Right renal pelvis (tissue), 4 donors: ENCODE data around the gene HEPHL1. TPM values are rescaled to one million over a fixed set of nuclear protein-coding genes. Genes with fewer than 3 reads are reported as not detected.
"Not testable (repeated sequence)": the region's sequence is repeated elsewhere in the genome, so short reads cannot be mapped to it uniquely, and the experiment has no call there.

Source experiments
- DNase-seq, 4 donors: peaks; one replicate each; pipeline ENCODE4 v3.0.0-alpha.2; 2013; ENCODE audit warnings: low read depth in 4 of 4, low spot score in 3 of 4, missing footprints in 1 of 4
- polyA plus RNA-seq, 4 donors: library from polyadenylated mRNA; unstranded; fragments of 120-200 nt; gene quantifications; one replicate each; pipeline ENCODE4 v1.2.1, GENCODE V29; 2013; ENCODE audit not compliant: insufficient read length in 4 of 4

Gene HEPHL1
- polyA plus RNA-seq, 4 donors: 0.16 to 0.47 (median 0.20) TPM; not detected in 1

DNA sequence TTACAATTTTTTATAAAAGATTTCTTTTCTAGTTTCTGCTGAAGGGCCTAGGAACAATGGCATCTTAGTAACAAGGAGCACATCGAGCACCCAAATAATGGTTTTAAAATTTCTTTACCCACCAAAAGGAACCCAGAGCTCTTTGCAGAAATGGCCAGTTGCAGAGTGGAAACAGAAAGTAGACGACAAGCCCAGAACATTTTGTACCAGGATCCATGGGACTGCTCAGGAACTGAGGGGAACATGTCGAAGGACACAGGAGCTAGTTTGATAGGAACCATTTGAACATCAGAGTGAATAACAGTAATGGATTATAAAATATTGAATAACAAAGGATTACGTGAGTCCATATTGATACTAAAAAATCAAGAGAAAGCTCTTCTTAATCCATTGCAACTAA lies 124.8 kb downstream of the HEPHL1 start:
- DNase-seq: no peak

- no peak for DNase-seq
Measured at GRCh38 chr11:94147433-94147845, 126.3 kb downstream of the HEPHL1 start.

GRCh38 chr11:94148189-94148588 lies 127.0 kb downstream of the HEPHL1 start:
- DNase-seq: no peak

- DNase-seq: no peak
Measured at GRCh38 chr11:94149431-94150017, 128.4 kb downstream of the HEPHL1 start.

DNA sequence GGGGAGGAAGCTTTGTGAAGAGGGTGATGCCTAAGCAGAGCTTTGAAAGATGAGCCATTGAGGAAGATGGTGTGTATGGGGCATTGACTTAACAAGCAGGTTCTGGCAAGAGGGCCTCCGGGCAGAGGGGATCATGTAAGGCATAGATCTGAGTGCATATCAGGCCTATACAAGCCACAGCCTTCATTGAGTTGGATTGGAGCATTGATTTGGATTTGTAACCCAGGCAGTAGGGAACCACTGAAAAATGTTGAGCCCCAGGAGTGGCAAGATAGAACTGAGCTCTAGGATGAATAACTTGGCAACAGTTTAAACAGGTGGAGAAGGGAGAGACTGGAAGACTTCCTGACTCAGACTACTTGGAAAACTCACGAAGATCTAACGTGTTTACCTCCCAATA lies 128.9 kb downstream of the HEPHL1 start:
- no peak for DNase-seq

DNA sequence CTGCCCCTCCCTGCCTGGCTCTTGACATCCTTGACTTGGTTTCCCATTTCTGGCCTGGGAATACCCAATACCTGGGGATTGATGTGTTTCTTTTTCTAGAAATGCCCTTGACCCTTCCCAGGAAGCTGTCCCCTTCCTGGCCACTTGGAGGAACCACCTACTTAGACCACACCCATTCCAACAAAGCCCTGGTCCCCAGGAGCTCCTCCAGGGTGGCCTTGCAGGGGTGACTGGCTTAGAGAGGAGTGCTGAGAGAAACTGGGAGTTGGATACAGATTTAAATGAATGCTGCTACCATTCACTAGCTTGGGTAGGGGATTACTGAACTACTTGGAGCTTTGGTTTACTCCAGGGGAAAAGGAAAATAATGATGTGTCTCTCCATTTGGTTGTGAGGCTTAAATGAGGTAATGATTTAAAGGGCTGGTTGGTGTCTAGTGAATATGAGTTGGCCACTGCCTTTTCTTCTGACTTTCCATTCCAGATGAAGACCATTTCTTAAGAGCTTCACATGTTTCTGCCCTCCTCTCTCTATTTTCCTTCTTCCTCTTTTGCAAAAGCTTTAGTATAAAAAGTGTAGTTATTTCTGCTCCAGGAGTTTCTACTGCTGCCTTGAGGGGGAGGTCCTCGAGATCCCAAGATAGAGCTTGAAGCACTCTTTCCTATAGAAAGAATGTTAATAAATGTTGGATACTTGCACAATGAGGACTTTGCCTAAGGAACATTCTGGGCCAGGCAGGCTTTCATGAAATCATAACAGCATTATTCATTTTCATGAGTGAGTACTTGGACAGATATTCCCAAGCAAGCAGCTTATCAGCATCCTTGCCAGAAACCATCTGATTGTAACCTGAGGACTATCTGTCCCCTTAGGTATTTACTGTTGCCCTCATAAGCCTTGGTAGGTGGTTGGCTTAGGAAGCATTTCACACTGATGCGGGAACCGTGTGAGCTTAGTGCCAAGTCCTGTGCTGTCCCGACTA lies 129.8 kb downstream of the HEPHL1 start:
- DNase-seq: no peak

GRCh38 chr11:94151903-94152677 lies 130.9 kb downstream of the HEPHL1 start:
- no peak for DNase-seq

DNA sequence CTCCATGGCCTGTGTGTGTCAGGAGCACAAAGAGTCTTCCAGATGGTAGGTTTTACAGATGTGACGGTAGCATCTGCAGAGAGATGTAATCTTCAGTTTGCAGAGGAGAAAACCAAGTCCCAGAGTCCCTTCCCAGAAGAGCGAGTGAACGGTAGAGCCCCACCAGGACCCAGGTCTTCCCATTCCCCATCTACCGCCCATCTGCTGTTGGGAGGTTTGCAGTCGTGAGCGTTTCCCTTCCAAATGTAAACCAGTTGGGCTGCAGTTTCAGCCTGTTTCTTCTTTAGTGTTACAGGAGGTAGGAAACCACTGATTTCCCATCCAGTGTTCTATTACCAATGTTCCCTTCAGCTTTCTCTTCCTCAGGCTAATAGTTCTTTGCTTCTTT lies 131.5 kb downstream of the HEPHL1 start:
- no peak for DNase-seq

DNA sequence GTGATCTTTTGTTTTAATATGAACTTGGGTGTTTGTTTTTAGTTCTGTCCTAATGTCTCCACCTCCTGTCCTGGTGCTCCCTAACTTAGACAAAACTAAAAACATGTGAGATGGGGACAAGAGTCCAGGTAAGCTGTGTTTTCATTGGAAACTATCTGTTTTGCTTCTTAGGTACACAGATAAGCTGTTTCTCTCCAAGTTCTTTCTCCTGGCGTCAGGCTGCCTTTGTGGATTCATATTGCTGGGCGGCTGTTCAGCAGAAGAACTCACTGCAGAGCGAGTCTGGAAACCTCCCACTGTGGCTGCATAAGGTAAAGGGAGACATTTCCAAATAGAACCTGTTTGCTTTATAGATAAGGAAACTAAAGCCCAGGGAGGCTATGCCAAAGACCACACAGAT lies 132.2 kb downstream of the HEPHL1 start:
- no peak for DNase-seq

DNA sequence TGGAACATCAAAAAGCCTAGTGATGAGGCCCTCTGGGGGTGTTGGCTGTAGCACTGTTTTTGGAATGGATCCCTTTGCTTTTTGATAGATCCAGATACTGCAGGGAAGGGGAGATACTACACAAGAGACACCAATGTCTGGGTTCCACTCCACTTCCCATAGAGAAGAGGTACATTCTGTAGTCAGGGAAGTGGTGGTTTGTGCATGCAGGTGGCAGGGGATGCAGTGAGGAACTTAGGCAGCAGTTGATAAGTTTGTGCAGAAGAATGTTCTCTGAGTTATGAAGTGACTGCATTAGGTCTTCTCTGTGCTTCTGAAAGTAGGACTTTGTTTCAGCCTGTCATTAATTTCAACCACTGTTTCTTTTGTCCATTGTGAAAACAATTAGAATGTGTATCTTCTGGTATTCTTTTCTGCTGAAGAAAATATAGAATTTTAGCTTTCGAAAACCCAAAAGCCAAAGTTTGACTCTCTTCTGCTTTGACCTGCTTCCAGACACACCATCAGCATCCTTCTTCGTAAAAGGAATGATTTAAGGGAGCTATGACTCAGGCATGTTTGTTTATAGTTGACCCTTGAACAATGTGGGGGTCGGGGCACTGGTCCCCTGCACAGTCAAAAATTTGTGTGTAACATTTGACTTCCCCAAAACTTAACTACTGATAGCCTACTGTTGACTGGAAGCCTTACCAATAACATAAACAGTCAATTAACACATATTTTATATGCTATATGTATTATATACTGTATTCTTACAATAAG lies 133.1 kb downstream of the HEPHL1 start:
- DNase-seq: no peak

GRCh38 chr11:94157339-94157738 lies 136.2 kb downstream of the HEPHL1 start:
- not testable (repeated sequence) for DNase-seq

Other genes starting within 250 kb of the HEPHL1 start
- 10 to 100 TPM; 36.7 to 51.1 (median 45.1) TPM for gene MED17, start 237.1 kb upstream of the HEPHL1 start, polyA plus RNA-seq
- 1 to 10 TPM; 1.2 to 2.9 (median 2.1) TPM for gene VSTM5, start 170.7 kb upstream of the HEPHL1 start, polyA plus RNA-seq
- 10 to 100 TPM; 24.2 to 28.3 (median 27.1) TPM for gene PANX1, start 107.5 kb downstream of the HEPHL1 start, polyA plus RNA-seq